Measurements from ENCODE around the gene SIRT7. TPM values are rescaled to one million over a fixed set of nuclear protein-coding genes. Genes with fewer than 3 reads are reported as not detected.

SIRT7 gene, protein sequence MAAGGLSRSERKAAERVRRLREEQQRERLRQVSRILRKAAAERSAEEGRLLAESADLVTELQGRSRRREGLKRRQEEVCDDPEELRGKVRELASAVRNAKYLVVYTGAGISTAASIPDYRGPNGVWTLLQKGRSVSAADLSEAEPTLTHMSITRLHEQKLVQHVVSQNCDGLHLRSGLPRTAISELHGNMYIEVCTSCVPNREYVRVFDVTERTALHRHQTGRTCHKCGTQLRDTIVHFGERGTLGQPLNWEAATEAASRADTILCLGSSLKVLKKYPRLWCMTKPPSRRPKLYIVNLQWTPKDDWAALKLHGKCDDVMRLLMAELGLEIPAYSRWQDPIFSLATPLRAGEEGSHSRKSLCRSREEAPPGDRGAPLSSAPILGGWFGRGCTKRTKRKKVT
- total RNA-seq = 100 to 1,000 TPM in 2 of 4 donors, 10 to 100 TPM in 2; 76.5 to 315 (median 172) TPM

GRCh38 chr17:81917565-81918332, at the start of gene SIRT7:
Gene SIRT7, minus strand, starts transcription at chr17:81918176. Its CDS starts 45 bp downstream, at chr17:81918131.
- peak; percentile 83 for DNase-seq
- no peaks in the 10 kb centered on the region for H3K9me3 ChIP-seq
- intact Hi-C loops (cut with DNase I; ENCODE audit: low total_unique reads) = no loop called here
- peak within 1 kb of the TSS; percentile 83 to 99 (median 91) for H3K4me3 ChIP-seq
- H3K4me1 ChIP-seq = peaks cover 15 to 61% (median 44%) of the 10 kb centered on the region in 4 donors
- in situ Hi-C loops (cut with MboI; ENCODE audit: low pct_ligation_motif_present in 1 of 4, low pct_unique_long_range_greater_than_20kb in 1 of 4, low sequenced_read_pairs in 3 of 4) = no loop called here
- TF ChIP-seq CTCF (IDR thresholded peaks at IDR 0.05) (no peak), POLR2AphosphoS5 (IDR thresholded peaks at IDR 0.05) (peak; percentile 80 to 95 (median 92)), EP300 (IDR thresholded peaks at IDR 0.05; ENCODE audit: low read depth) (no peak), POLR2A (IDR thresholded peaks at IDR 0.05) (peak; percentile 67)
- H3K36me3 ChIP-seq = peaks cover 0 to 32% (median 11%) of the 10 kb centered on the region in 4 donors
- peak within 1 kb of the TSS; percentile 88 to 92 (median 90) for H3K27ac ChIP-seq
- H3K27me3 ChIP-seq = no peaks in the 10 kb centered on the region
- 1% methylated on average over 55 of the region's 94 CpGs; no CpG with 5 or more reads in 1 of the 2 donors for WGBS, 2 donors (ENCODE audit: low coverage in 1 of 2)

DNA sequence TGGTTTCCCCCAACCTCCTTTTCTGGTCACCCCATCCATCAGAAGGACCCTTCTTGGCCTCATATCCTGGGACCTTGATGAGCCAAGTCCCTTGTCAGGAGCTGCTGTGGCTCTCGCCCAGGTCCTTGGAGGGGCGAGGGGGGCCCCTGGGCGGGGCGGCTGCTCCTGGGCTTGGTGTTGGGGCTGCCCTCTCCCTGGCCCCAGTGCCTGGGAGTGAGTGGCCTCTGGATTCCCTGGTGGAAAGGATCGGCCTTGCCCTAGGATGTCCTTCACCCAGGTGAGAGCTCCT, 49.2 kb upstream of the SIRT7 start:
- no peak for TF ChIP-seq EP300 (IDR thresholded peaks at IDR 0.05; ENCODE audit: low read depth)
- no peak for TF ChIP-seq POLR2AphosphoS5 (IDR thresholded peaks at IDR 0.05)
- TF ChIP-seq CTCF (IDR thresholded peaks at IDR 0.05) = no peak
- TF ChIP-seq POLR2A (IDR thresholded peaks at IDR 0.05) = no peak
- WGBS, 2 donors (ENCODE audit: low coverage in 1 of 2) = 18% methylated on average over 2 of the region's 5 CpGs; no CpG with 5 or more reads in 1 of the 2 donors
- intact Hi-C loops (cut with DNase I; ENCODE audit: low total_unique reads) (no loop called here), in situ Hi-C loops (cut with MboI; ENCODE audit: low pct_ligation_motif_present in 1 of 4, low pct_unique_long_range_greater_than_20kb in 1 of 4, low sequenced_read_pairs in 3 of 4) (loop anchor here in 1 of 4 donors (25.0 kb wide), 1 partner anchor 195 kb away; no protein-coding TSS in a partner anchor)
- Histone ChIP-seq H3K9me3 (no peaks in the 10 kb centered on the region), H3K27me3 (peaks cover 64% of the 10 kb centered on the region), H3K4me3 (no peak overlapping the region), H3K36me3 (no peaks in the 10 kb centered on the region), H3K4me1 (peaks cover 15 to 26% (median 21%) of the 10 kb centered on the region in 4 donors), H3K27ac (peak overlapping the region; percentile 41 to 55 (median 44))
- DNase-seq = no peak

DNA sequence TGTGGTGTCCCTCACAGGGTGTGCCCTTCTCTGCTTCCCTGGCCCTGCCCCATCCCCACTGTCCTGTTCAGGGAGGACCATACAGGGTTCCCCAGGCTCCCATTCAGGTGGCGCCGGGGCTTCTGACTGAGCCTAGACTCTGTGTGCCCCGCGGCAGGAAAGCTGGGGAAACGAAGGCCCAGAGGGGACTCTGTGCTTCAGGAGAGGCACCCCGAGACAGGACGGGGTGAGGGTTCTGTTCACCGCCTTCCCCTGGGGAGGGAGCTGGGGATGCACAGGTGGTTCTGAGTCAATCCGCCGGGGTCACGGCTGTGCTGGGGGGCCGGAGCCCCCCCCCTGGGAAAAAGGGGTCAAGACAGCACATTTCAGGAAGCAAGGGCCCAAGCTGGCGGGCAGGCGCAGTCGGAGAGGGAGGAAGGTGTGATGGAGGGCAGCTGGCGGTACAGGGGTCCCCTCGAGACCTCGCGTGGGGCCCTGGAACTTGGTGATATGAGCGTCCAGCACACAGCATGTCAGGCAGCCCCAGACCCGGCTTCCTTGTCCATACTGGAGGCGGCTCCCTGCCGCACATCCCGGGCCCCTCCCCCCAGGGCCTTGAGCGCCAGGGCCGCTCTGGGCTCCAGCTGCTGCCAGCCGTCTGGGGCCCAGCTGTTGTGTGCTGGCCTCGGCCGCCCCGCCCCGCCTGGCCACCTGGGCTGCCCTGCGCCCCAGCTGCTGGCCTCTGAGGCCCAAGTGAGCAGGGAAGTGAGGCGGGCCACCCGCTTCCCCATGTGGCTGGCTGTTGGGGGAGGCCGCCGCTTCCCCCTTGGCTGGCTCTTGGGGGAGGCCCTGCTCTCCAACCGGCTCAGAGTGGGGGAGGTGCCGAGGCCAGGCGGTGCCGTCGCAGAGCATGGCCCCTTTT, 48.6 kb upstream of the SIRT7 start:
- peak overlapping the region; percentile 41 to 55 (median 44) for H3K27ac ChIP-seq
- in situ Hi-C loops (cut with MboI; ENCODE audit: low pct_ligation_motif_present in 1 of 4, low pct_unique_long_range_greater_than_20kb in 1 of 4, low sequenced_read_pairs in 3 of 4) (loop anchor here in 1 of 4 donors (25.0 kb wide), 1 partner anchor 196 kb away; no protein-coding TSS in a partner anchor), intact Hi-C loops (cut with DNase I; ENCODE audit: low total_unique reads) (no loop called here)
- no peaks in the 10 kb centered on the region for H3K9me3 ChIP-seq
- H3K36me3 ChIP-seq = no peaks in the 10 kb centered on the region
- WGBS, 2 donors (ENCODE audit: low coverage in 1 of 2) = 42% methylated on average over 33 of the region's 41 CpGs; no CpG with 5 or more reads in 1 of the 2 donors
- peak; percentile 70 for DNase-seq
- no peak overlapping the region for H3K4me3 ChIP-seq
- no peak for TF ChIP-seq POLR2A (IDR thresholded peaks at IDR 0.05)
- TF ChIP-seq CTCF (IDR thresholded peaks at IDR 0.05) = no peak
- TF ChIP-seq POLR2AphosphoS5 (IDR thresholded peaks at IDR 0.05) = peak; percentile 94 to 98 (median 95)
- no peak for TF ChIP-seq EP300 (IDR thresholded peaks at IDR 0.05; ENCODE audit: low read depth)
- peaks cover 15 to 30% (median 23%) of the 10 kb centered on the region in 4 donors for H3K4me1 ChIP-seq
- H3K27me3 ChIP-seq = peaks cover 70% of the 10 kb centered on the region

Data from transverse colon (tissue), 4 donors.